ENCODE data around the gene PAK2. TPM values are rescaled to one million over a fixed set of nuclear protein-coding genes. Genes with fewer than 3 reads are reported as not detected.

Gene PAK2
- total and polyA plus RNA-seq, 9 of the 15 experiments (the other 6 are each of a cell fraction or from before 2014, with no cell fraction given): 13.2 to 72.4 (median 35.7) TPM

DNA sequence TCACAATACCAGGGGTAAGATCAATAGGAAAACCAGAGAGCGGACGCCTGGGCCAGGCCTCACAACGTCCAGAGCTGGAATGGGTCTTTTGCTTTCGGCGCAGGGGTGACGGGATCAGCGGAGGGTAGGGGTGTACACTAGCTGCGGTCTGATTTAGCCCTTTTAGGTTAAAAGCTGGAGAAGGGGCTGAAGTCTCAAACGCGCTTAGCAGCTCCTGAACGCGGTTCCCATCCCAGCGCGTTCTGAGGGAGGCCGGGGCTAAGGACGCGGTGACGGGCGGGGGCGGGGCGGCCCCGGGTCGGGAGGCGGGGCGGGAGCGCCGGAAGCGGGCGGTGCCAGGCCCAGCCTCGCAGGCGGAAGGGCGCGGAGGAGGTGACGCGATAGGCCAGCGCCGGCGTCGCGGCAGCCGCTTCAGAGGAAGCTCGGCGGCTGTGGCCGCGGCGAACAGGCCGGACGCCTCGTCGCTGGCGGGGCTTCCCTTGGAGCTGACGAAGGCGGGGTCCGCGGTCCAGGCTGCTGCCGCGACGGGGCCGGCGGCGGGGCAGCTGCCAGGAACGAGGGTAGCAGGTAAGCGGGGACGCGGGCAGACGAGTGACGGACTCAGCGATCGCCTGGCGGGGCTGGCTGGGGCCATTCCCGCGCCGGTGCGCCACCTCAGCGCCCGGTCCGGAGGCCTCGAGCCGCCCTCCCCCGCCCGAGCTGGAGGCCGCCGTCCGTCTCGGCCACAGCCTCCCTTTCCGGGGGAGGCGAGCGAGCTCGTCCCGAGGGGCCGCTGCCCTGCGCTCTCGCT, 128.0 kb downstream of the PAK2 start, which contains the start of gene SENP5 (continued):
- TF ChIP-seq, protein P1, sequence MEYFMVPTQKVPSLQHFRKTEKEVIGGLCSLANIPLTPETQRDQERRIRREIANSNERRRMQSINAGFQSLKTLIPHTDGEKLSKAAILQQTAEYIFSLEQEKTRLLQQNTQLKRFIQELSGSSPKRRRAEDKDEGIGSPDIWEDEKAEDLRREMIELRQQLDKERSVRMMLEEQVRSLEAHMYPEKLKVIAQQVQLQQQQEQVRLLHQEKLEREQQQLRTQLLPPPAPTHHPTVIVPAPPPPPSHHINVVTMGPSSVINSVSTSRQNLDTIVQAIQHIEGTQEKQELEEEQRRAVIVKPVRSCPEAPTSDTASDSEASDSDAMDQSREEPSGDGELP (CRISPR knock-in tag; IDR thresholded peaks at IDR 0.05; ENCODE audit: borderline replicate concordance): no peak; the same call in 1 of the 2 replicates
- no peak for TF ChIP-seq MEIS2 (IDR thresholded peaks at IDR 0.05; ENCODE audit: partially characterized antibody)
- peak; percentile 55; the same call in 1 of the 2 replicates for TF ChIP-seq HNRNPL (IDR thresholded peaks at IDR 0.05; ENCODE audit: low read depth, low read length)
- no peak for TF ChIP-seq BACH1 (tag; IDR thresholded peaks at IDR 0.05)
- TF ChIP-seq ZC3H11A (IDR thresholded peaks at IDR 0.05; ENCODE audit: low read depth, low read length): no peak
- TF ChIP-seq, protein P2, sequence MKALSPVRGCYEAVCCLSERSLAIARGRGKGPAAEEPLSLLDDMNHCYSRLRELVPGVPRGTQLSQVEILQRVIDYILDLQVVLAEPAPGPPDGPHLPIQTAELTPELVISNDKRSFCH (CRISPR knock-in tag; IDR thresholded peaks at IDR 0.05): no peak
- TF ChIP-seq, protein P2 (tag; IDR thresholded peaks at IDR 0.05): 0 out of 2 replicates have a peak, but pooled peaks have one; percentile 17
- no peak for TF ChIP-seq ZNF79 (CRISPR knock-in tag; IDR thresholded peaks at IDR 0.05; ENCODE audit: low read depth)
- no peak for TF ChIP-seq ZNF707 (CRISPR knock-in tag; conservative IDR thresholded peaks at IDR 0.05)
- no peak for TF ChIP-seq PPARD (CRISPR knock-in tag; IDR thresholded peaks at IDR 0.05)
- TF ChIP-seq FOXP1 (CRISPR knock-in tag; IDR thresholded peaks at IDR 0.05): no peak
- TF ChIP-seq HDAC8 (tag; IDR thresholded peaks at IDR 0.05): no peak
- TF ChIP-seq GATA2 (CRISPR knock-in tag; IDR thresholded peaks at IDR 0.05): no peak
- peak; percentile 53 for TF ChIP-seq CTBP1 (IDR thresholded peaks at IDR 0.05; ENCODE audit: borderline replicate concordance)
- TF ChIP-seq SRSF3 (IDR thresholded peaks at IDR 0.05; ENCODE audit: insufficient read depth, low read length): 0 out of 2 replicates have a peak, but pooled peaks have one; percentile 3
- TF ChIP-seq, protein P3, sequence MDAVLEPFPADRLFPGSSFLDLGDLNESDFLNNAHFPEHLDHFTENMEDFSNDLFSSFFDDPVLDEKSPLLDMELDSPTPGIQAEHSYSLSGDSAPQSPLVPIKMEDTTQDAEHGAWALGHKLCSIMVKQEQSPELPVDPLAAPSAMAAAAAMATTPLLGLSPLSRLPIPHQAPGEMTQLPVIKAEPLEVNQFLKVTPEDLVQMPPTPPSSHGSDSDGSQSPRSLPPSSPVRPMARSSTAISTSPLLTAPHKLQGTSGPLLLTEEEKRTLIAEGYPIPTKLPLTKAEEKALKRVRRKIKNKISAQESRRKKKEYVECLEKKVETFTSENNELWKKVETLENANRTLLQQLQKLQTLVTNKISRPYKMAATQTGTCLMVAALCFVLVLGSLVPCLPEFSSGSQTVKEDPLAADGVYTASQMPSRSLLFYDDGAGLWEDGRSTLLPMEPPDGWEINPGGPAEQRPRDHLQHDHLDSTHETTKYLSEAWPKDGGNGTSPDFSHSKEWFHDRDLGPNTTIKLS (IDR thresholded peaks at IDR 0.05; ENCODE audit: borderline replicate concordance, low read depth): peak; percentile 87
- 0 out of 2 replicates have a peak, but pooled peaks have one; percentile 34 for TF ChIP-seq ZC3H4 (CRISPR knock-in tag; IDR thresholded peaks at IDR 0.05; ENCODE audit: borderline replicate concordance)
- TF ChIP-seq, protein P4, sequence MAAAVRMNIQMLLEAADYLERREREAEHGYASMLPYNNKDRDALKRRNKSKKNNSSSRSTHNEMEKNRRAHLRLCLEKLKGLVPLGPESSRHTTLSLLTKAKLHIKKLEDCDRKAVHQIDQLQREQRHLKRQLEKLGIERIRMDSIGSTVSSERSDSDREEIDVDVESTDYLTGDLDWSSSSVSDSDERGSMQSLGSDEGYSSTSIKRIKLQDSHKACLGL (CRISPR knock-in tag; IDR thresholded peaks at IDR 0.05; ENCODE audit: borderline replicate concordance, poor library complexity, severe bottlenecking): no peak
- TF ChIP-seq, protein P5, sequence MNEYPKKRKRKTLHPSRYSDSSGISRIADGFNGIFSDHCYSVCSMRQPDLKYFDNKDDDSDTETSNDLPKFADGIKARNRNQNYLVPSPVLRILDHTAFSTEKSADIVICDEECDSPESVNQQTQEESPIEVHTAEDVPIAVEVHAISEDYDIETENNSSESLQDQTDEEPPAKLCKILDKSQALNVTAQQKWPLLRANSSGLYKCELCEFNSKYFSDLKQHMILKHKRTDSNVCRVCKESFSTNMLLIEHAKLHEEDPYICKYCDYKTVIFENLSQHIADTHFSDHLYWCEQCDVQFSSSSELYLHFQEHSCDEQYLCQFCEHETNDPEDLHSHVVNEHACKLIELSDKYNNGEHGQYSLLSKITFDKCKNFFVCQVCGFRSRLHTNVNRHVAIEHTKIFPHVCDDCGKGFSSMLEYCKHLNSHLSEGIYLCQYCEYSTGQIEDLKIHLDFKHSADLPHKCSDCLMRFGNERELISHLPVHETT (CRISPR knock-in tag; conservative IDR thresholded peaks at IDR 0.05 in 1 of 2, IDR thresholded peaks at IDR 0.05 in 1 of 2): peak in 1 of 2 experiments; percentile 86; a peak in 2 of 4 replicates
- no peak for TF ChIP-seq RAD51 (IDR thresholded peaks at IDR 0.05; ENCODE audit: borderline replicate concordance, low read depth)
- no peak for TF ChIP-seq ZNF780A (CRISPR knock-in tag; IDR thresholded peaks at IDR 0.05)
- no peak for TF ChIP-seq SMAD3 (CRISPR knock-in tag; conservative IDR thresholded peaks at IDR 0.05)
- TF ChIP-seq GTF2E2 (tag; IDR thresholded peaks at IDR 0.05): 0 out of 2 replicates have a peak, but pooled peaks have one; percentile 69
